GM23338 (cell line): ENCODE data around the gene SBK1. TPM values are rescaled to one million over a fixed set of nuclear protein-coding genes. Genes with fewer than 3 reads are reported as not detected.

Source experiments
- ATAC-seq: fragments of 200-7000 bp; cut with Tn5 transposase; 3 replicates; pipeline ENCODE4 v1.9.1; 2020
- DNase-seq: peaks from one replicate; pipeline ENCODE4 v3.0.0-alpha.2; 2015; ENCODE audit warnings: low spot score
- H2AFZ ChIP-seq: fragments of 200-600 bp; sonication (generic); 2 replicates; pipeline ENCODE4 v1.8.0; 2016; ENCODE audit warnings: antibody characterized with exemption, mild to moderate bottlenecking, moderate library complexity
- H3F3A ChIP-seq: fragments of 200-600 bp; sonication (generic); replicated peaks from 2 replicates; pipeline ENCODE4 v1.8.0; 2017; ENCODE audit warnings: antibody characterized with exemption, mixed run types, low read depth
- H3K27ac ChIP-seq: fragments of 200-600 bp; sonication (generic); 2 replicates; pipeline ENCODE4 v1.6.1; 2016; ENCODE audit warnings: low read depth
- H3K27me3 ChIP-seq: fragments of 200-600 bp; sonication (generic); 2 replicates; pipeline ENCODE4 v1.8.0; 2016; ENCODE audit warnings: mild to moderate bottlenecking, mixed run types, moderate library complexity; ENCODE audit not compliant: insufficient read depth
- H3K36me3 ChIP-seq: fragments of 200-600 bp; sonication (generic); 2 replicates; pipeline ENCODE4 v1.8.0; 2016; ENCODE audit warnings: mild to moderate bottlenecking; ENCODE audit not compliant: insufficient read depth
- H3K4me1 ChIP-seq: fragments of 200-600 bp; sonication (generic); 2 replicates; pipeline ENCODE4 v1.8.0; 2016; ENCODE audit warnings: mild to moderate bottlenecking, moderate library complexity; ENCODE audit not compliant: insufficient read depth
- H3K4me2 ChIP-seq: fragments of 200-600 bp; sonication (generic); 2 replicates; pipeline ENCODE4 v1.7.1; 2017; ENCODE audit warnings: mixed run types
- H3K4me3 ChIP-seq: fragments of 200-600 bp; sonication (generic); 2 replicates; pipeline ENCODE4 v1.6.1; 2016; ENCODE audit warnings: mixed run types
- H3K79me2 ChIP-seq: fragments of 200-600 bp; sonication (generic); replicated peaks from 2 replicates; pipeline ENCODE4 v1.8.0; 2017; ENCODE audit warnings: mild to moderate bottlenecking; ENCODE audit not compliant: insufficient read depth
- H3K9me2 ChIP-seq: fragments of 200-600 bp; sonication (generic); 2 replicates; pipeline ENCODE4 v1.8.0; 2017; ENCODE audit not compliant: insufficient read depth
- H4K20me1 ChIP-seq: fragments of 200-600 bp; sonication (generic); replicated peaks from 2 replicates; pipeline ENCODE4 v1.8.0; 2017; ENCODE audit warnings: mild to moderate bottlenecking; ENCODE audit not compliant: insufficient read depth
- H3K27ac Mint-ChIP-seq: 2 replicates; pipeline ENCODE4 v1.8.0; 2020; ENCODE audit warnings: inconsistent platforms, mild to moderate bottlenecking, moderate library complexity, mixed read lengths
- H3K27me3 Mint-ChIP-seq: 3 replicates; pipeline ENCODE4 v1.8.0; 2022; ENCODE audit warnings: low read depth, mild to moderate bottlenecking, moderate library complexity, mixed read lengths, inconsistent platforms; ENCODE audit not compliant: insufficient read depth, poor library complexity
- H3K36me3 Mint-ChIP-seq: 3 replicates; pipeline ENCODE4 v1.8.0; 2021; ENCODE audit warnings: low read depth, mild to moderate bottlenecking, inconsistent platforms, moderate library complexity, mixed read lengths
- H3K4me1 Mint-ChIP-seq: 3 replicates; pipeline ENCODE4 v1.8.0; 2020; ENCODE audit warnings: mild to moderate bottlenecking, inconsistent platforms, mixed read lengths
- H3K4me3 Mint-ChIP-seq: 3 replicates; pipeline ENCODE4 v1.8.0; 2021; ENCODE audit warnings: moderate library complexity, mild to moderate bottlenecking, inconsistent platforms, mixed read lengths
- H3K9me3 Mint-ChIP-seq: 3 replicates; pipeline ENCODE4 v1.8.0; 2020; ENCODE audit warnings: moderate library complexity, mild to moderate bottlenecking, inconsistent platforms, mixed read lengths
- CREB1 ChIP-seq: fragments of 250-450 bp; sonication (Bioruptor Pico); IDR thresholded peaks from 2 replicates; pipeline ENCODE4 v1.5.0; 2020; ENCODE audit warnings: low read depth, mild to moderate bottlenecking, moderate library complexity
- EZH2phosphoT487 ChIP-seq: fragments of 200-600 bp; sonication (generic); IDR thresholded peaks from one replicate; pipeline ENCODE4 v1.8.1; 2018; ENCODE audit warnings: antibody characterized with exemption; ENCODE audit not compliant: unreplicated experiment
- JUNB ChIP-seq: IDR thresholded peaks from one replicate; pipeline ENCODE4 v1.6.1; 2016; ENCODE audit warnings: antibody characterized with exemption; ENCODE audit not compliant: unreplicated experiment
- ZNF114 ChIP-seq: fragments of 250-450 bp; sonication (Bioruptor Pico); IDR thresholded peaks from 2 replicates; pipeline ENCODE4 v1.5.0; 2020; ENCODE audit warnings: mild to moderate bottlenecking, moderate library complexity
- ZNF462 ChIP-seq: fragments of 250-450 bp; sonication (Bioruptor Pico); IDR thresholded peaks from 2 replicates; pipeline ENCODE4 v1.5.0; 2020; ENCODE audit warnings: mild to moderate bottlenecking, moderate library complexity
- polyA plus RNA-seq: library from polyadenylated mRNA; unstranded; fragments of >200 nt; fragmentation: Nextera tagmentation; extraction: Ambion mirVana; gene quantifications from 2 replicates; pipeline ENCODE4 v1.2.1, GENCODE V29; 2016
- total RNA-seq: library from RNA; depleted of rRNA; stranded (reverse); fragments of >200 nt; shearing (Covaris generic); gene quantifications from 2 replicates; pipeline ENCODE4 v1.2.3, GENCODE V29; 2014
- TF ChIP-seq, protein P1 (sequence below): IDR thresholded peaks from one replicate; pipeline ENCODE4 v1.6.1; 2018; ENCODE audit warnings: antibody characterized with exemption; ENCODE audit not compliant: unreplicated experiment

Gene SBK1
- total and polyA plus RNA-seq, 2 experiments from 2014 or later = 23.9 to 68.1 TPM

DNA sequence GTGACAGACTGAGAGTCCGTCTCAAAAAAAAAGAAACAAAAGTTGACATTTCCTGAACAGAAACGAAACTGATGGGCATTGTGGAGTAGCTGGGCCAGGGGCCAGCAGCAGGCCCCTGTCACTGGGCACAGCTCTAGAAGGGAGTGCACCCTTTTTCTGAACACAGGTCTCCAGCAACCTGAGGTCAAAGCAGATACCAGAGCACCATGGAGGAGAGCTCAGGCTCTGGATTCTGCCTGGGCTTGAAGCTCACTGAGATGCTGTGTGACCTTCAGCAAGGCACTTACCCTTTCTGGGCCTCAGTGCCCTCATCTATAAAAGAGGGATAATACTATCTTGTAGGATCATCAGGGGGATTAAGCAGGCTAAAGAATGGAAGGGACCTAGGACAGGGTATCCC is 5.0 kb downstream of the SBK1 start:
- Histone ChIP-seq H4K20me1 (peaks cover 48% of the 10 kb centered on the region), H3K4me2 (0 out of 2 replicates have a peak overlapping the region, but pooled peaks have one; percentile 55), H2AFZ (no peak overlapping the region), H3K27ac (peak overlapping the region; percentile 69; the same call in 1 of the 2 replicates), H3K79me2 (peaks cover 94% of the 10 kb centered on the region), H3K4me1 (peaks cover 17% of the 10 kb centered on the region), H3K27me3 (no peaks in the 10 kb centered on the region), H3F3A (0 out of 2 replicates have a peak, but pooled peaks cover 13% of the 10 kb centered on the region), H3K9me2 (no peaks in the 10 kb centered on the region), H3K36me3 (peaks cover 7% of the 10 kb centered on the region; the same call in 1 of the 2 replicates), H3K4me3 (no peak overlapping the region)
- no peak overlapping the region for H3K27ac Mint-ChIP-seq
- DNase-seq (no peak), ATAC-seq (no peak)
- H3K4me1 Mint-ChIP-seq = peaks cover 46% of the 10 kb centered on the region
- H3K36me3 Mint-ChIP-seq = peaks cover 44% of the 10 kb centered on the region
- H3K9me3 Mint-ChIP-seq = no peaks in the 10 kb centered on the region
- H3K4me3 Mint-ChIP-seq = no peak overlapping the region
- TF ChIP-seq EZH2phosphoT487 (no peak), ZNF462 (CRISPR knock-in tag) (no peak), JUNB (no peak), CREB1 (no peak)
- peaks cover 22% of the 10 kb centered on the region for H3K27me3 Mint-ChIP-seq

DNA sequence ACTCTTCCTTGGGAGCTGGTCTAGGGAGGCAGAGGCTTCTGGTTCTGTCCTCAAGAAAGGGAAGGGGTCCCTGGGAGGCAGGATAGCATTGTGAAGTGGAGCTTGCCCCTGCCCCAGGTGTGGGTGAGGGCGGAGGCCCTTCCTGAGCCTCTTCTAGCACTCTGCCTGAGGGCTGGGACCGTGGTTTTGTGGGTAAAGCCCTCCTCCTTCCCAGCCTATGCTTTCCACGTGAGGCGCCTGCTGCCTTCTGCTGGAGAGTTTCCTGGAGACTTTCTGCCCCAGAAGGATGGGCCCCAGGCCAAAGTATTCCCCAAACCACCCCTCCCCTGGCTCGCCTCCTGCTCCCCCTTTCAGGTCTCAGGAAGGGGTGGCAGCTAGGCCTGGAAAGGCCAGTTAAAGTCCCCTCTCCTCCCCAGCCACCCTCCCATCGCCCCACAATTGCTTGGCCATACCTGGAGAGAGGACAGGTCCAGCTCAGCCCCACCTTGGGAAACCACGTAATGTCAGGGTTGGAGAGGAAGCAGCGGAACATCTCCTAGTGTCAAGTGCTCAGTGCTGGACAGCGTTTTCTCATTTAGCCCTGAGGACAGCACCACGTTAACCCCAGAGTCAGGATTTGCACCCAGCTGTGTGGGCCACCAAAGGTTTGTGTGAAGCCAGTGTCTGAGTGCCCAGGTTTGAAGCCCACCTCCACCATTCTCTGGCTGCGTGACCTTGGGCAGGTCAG is 5.6 kb downstream of the SBK1 start:
- Mint-ChIP-seq H3K36me3 (peaks cover 49% of the 10 kb centered on the region), H3K27me3 (peaks cover 19% of the 10 kb centered on the region), H3K9me3 (no peaks in the 10 kb centered on the region), H3K27ac (peak overlapping the region; percentile 61; the same call in 1 of the 2 replicates), H3K4me1 (peaks cover 46% of the 10 kb centered on the region), H3K4me3 (peak overlapping the region; percentile 24; the same call in 1 of the 3 replicates)
- peaks cover 17% of the 10 kb centered on the region for H3K4me1 ChIP-seq
- H3K27ac ChIP-seq = peak overlapping the region; percentile 69; the same call in 1 of the 2 replicates
- no peak overlapping the region for H2AFZ ChIP-seq
- peak; percentile 9 for ATAC-seq
- H3K36me3 ChIP-seq = peaks cover 7% of the 10 kb centered on the region; the same call in 1 of the 2 replicates
- H3F3A ChIP-seq = 0 out of 2 replicates have a peak, but pooled peaks cover 13% of the 10 kb centered on the region
- no peaks in the 10 kb centered on the region for H3K27me3 ChIP-seq
- TF ChIP-seq, protein P1, sequence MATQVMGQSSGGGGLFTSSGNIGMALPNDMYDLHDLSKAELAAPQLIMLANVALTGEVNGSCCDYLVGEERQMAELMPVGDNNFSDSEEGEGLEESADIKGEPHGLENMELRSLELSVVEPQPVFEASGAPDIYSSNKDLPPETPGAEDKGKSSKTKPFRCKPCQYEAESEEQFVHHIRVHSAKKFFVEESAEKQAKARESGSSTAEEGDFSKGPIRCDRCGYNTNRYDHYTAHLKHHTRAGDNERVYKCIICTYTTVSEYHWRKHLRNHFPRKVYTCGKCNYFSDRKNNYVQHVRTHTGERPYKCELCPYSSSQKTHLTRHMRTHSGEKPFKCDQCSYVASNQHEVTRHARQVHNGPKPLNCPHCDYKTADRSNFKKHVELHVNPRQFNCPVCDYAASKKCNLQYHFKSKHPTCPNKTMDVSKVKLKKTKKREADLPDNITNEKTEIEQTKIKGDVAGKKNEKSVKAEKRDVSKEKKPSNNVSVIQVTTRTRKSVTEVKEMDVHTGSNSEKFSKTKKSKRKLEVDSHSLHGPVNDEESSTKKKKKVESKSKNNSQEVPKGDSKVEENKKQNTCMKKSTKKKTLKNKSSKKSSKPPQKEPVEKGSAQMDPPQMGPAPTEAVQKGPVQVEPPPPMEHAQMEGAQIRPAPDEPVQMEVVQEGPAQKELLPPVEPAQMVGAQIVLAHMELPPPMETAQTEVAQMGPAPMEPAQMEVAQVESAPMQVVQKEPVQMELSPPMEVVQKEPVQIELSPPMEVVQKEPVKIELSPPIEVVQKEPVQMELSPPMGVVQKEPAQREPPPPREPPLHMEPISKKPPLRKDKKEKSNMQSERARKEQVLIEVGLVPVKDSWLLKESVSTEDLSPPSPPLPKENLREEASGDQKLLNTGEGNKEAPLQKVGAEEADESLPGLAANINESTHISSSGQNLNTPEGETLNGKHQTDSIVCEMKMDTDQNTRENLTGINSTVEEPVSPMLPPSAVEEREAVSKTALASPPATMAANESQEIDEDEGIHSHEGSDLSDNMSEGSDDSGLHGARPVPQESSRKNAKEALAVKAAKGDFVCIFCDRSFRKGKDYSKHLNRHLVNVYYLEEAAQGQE = peak; percentile 65
- TF ChIP-seq ZNF114 (CRISPR knock-in tag) = no peak
- peak; percentile 27 for DNase-seq
- no peaks in the 10 kb centered on the region for H3K9me2 ChIP-seq
- peaks cover 94% of the 10 kb centered on the region for H3K79me2 ChIP-seq
- no peak overlapping the region for H3K4me3 ChIP-seq
- peaks cover 53% of the 10 kb centered on the region for H4K20me1 ChIP-seq
- peak overlapping the region; percentile 55; the same call in 1 of the 2 replicates for H3K4me2 ChIP-seq
